ENCODE data around the gene CCDC32. TPM values are rescaled to one million over a fixed set of nuclear protein-coding genes. Genes with fewer than 3 reads are reported as not detected.

Gene CCDC32
- total and polyA plus RNA-seq, 2 donors (not counting 1 experiment from before 2014, with no cell fraction given): 29.5 to 76.6 TPM

GRCh38 chr15:40597024-40597423, 32.2 kb upstream of the CCDC32 start:
- H3K4me3 Mint-ChIP-seq: no peak overlapping the region
- Histone ChIP-seq H3K79me2 (ENCODE audit: control insufficient read depth, insufficient read depth, low read length) (peaks cover 46% of the 10 kb centered on the region), H3K9me3 (ENCODE audit: control extremely low read depth in 1 of 3, control insufficient read depth in 2 of 3, insufficient read depth in 1 of 3, low read length in 2 of 3) (peaks cover 0 to 3% (median 0%) of the 10 kb centered on the region in 3 donors), H3K4me1 (ENCODE audit: control insufficient read depth in 2 of 2, insufficient read depth in 2 of 2, low read length in 2 of 2) (peaks cover 7 to 11% of the 10 kb centered on the region in 2 donors), H2AFZ (ENCODE audit: insufficient read depth, low read depth, low read length, poor library complexity, severe bottlenecking) (no peak overlapping the region), H3K9ac (ENCODE audit: low read length) (no peak overlapping the region), H4K20me1 (ENCODE audit: control insufficient read depth, insufficient read depth, low read length, poor library complexity, severe bottlenecking) (no peaks in the 10 kb centered on the region), H3K27me3 (replicated peaks in 1 of 4; ENCODE audit: control extremely low read depth in 1 of 4, control insufficient read depth in 3 of 4, insufficient read depth in 4 of 4, low read length in 3 of 4) (no peaks in the 10 kb centered on the region), H3K27ac (ENCODE audit: low read length in 2 of 2) (no peak overlapping the region), H3K4me3 (ENCODE audit: control extremely low read depth in 1 of 5, extremely low read depth in 1 of 5, insufficient read depth in 1 of 5, low read depth in 2 of 5, low read length in 4 of 5) (no peak overlapping the region), H3K36me3 (replicated peaks in 1 of 2; ENCODE audit: control extremely low read depth in 1 of 2, control insufficient read depth in 1 of 2, extremely low read depth in 1 of 2, insufficient read depth in 2 of 2, low read length in 1 of 2) (no peaks in the 10 kb centered on the region), H3K4me2 (replicated peaks; ENCODE audit: low read depth, low read length, poor library complexity, severe bottlenecking) (no peak overlapping the region)
- ATAC-seq (ENCODE audit: low read depth) (no peak), DNase-seq (no peak)
- POLR2A ChIA-PET: interaction anchor here (0.7 kb wide), 1 partner anchor 42 kb away, joined by 9 read pairs; no protein-coding TSS in a partner anchor
- no peak overlapping the region for H3K27ac Mint-ChIP-seq
- no peaks in the 10 kb centered on the region for H3K27me3 Mint-ChIP-seq
- H3K9me3 Mint-ChIP-seq (ENCODE audit: insufficient read depth): no peaks in the 10 kb centered on the region
- WGBS (ENCODE audit: insufficient coverage): 100% methylated on average over 1 of the region's 2 CpGs
- intact Hi-C loops (cut with micrococcal nuclease): no loop called here
- CTCF ChIA-PET: interaction anchor here (0.7 to 1.1 kb wide), 2 partner anchors 27 to 104 kb away, joined by 3 read pairs; no protein-coding TSS in a partner anchor
- peaks cover 18% of the 10 kb centered on the region for H3K4me1 Mint-ChIP-seq
- TF ChIP-seq CTCF (IDR thresholded peaks at IDR 0.05): no peak
- TF ChIP-seq EZH2 (IDR thresholded peaks at IDR 0.05; ENCODE audit: borderline replicate concordance, insufficient read depth, low read depth, low read length, poor library complexity, severe bottlenecking): no peak

GRCh38 chr15:40595773-40596172, 30.9 kb upstream of the CCDC32 start:
- Histone ChIP-seq H3K4me1 (ENCODE audit: control insufficient read depth in 2 of 2, insufficient read depth in 2 of 2, low read length in 2 of 2) (peaks cover 7 to 11% of the 10 kb centered on the region in 2 donors), H4K20me1 (ENCODE audit: control insufficient read depth, insufficient read depth, low read length, poor library complexity, severe bottlenecking) (no peaks in the 10 kb centered on the region), H2AFZ (ENCODE audit: insufficient read depth, low read depth, low read length, poor library complexity, severe bottlenecking) (no peak overlapping the region), H3K4me2 (replicated peaks; ENCODE audit: low read depth, low read length, poor library complexity, severe bottlenecking) (no peak overlapping the region), H3K9ac (ENCODE audit: low read length) (no peak overlapping the region), H3K79me2 (ENCODE audit: control insufficient read depth, insufficient read depth, low read length) (peaks cover 39% of the 10 kb centered on the region), H3K36me3 (replicated peaks in 1 of 2; ENCODE audit: control extremely low read depth in 1 of 2, control insufficient read depth in 1 of 2, extremely low read depth in 1 of 2, insufficient read depth in 2 of 2, low read length in 1 of 2) (no peaks in the 10 kb centered on the region), H3K27me3 (replicated peaks in 1 of 4; ENCODE audit: control extremely low read depth in 1 of 4, control insufficient read depth in 3 of 4, insufficient read depth in 4 of 4, low read length in 3 of 4) (no peaks in the 10 kb centered on the region), H3K9me3 (ENCODE audit: control extremely low read depth in 1 of 3, control insufficient read depth in 2 of 3, insufficient read depth in 1 of 3, low read length in 2 of 3) (no peaks in the 10 kb centered on the region), H3K4me3 (ENCODE audit: control extremely low read depth in 1 of 5, extremely low read depth in 1 of 5, insufficient read depth in 1 of 5, low read depth in 2 of 5, low read length in 4 of 5) (no peak overlapping the region), H3K27ac (ENCODE audit: low read length in 2 of 2) (no peak overlapping the region)
- ATAC-seq (ENCODE audit: low read depth): no peak
- Mint-ChIP-seq H3K27ac (no peak overlapping the region), H3K27me3 (no peaks in the 10 kb centered on the region), H3K4me3 (no peak overlapping the region), H3K9me3 (ENCODE audit: insufficient read depth) (no peaks in the 10 kb centered on the region), H3K4me1 (peaks cover 18% of the 10 kb centered on the region)
- ChIA-PET CTCF (no interaction called here), POLR2A (no interaction called here)
- intact Hi-C loops (cut with micrococcal nuclease): loop anchor here (2.0 kb wide), 2 partner anchors 299 to 521 kb away; partner anchors contain the start of genes INO80 and VPS18
- no CpG with 5 or more reads among the region's 5 CpGs for WGBS (ENCODE audit: insufficient coverage)
- TF ChIP-seq EZH2 (IDR thresholded peaks at IDR 0.05; ENCODE audit: borderline replicate concordance, insufficient read depth, low read depth, low read length, poor library complexity, severe bottlenecking) (no peak), CTCF (IDR thresholded peaks at IDR 0.05) (no peak)
- no peak for DNase-seq
